Inflammatory macrophage (primary cell): ENCODE data around the gene CAMK2G.
"Not testable (repeated sequence)": the region's sequence is repeated elsewhere in the genome, so short reads cannot be mapped to it uniquely, and the experiment has no call there.

Source experiments
- DNase-seq, 2 donors: peaks; one replicate each; pipeline ENCODE4 v3.0.0-alpha.2; 2020 to 2022

CAMK2G gene

GRCh38 chr10:73838827-73839226, 35.5 kb downstream of the CAMK2G start:
- no peak for DNase-seq

DNA sequence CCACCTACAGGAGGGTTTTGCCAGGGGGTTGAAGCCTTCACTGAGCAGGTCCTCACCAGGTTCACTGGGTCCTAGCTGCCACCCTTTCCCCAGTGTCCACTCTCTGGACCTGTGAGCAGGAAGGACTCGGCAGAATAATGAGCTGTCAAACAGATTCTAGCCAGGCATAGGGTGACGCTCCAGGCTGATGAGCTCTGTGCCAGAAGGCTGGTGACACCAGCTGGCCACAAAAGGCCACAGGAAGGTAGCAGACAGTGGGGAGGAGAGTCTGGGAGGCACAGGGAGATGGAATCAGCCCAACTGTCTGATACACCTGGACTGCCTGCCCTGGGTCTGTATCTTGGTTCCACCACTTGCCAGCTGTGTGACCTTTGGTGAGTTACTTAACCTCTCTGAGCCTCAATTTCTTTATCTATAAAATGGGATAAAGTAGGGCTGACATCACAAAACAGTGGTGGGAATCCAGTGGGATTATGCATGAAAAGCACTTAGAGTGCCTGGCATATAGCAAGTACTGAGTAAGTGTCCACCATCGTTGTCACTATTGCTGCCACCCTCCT, 36.3 kb downstream of the CAMK2G start:
- DNase-seq = no peak

GRCh38 chr10:73837072-73837471, 37.3 kb downstream of the CAMK2G start:
- no peak for DNase-seq

DNA sequence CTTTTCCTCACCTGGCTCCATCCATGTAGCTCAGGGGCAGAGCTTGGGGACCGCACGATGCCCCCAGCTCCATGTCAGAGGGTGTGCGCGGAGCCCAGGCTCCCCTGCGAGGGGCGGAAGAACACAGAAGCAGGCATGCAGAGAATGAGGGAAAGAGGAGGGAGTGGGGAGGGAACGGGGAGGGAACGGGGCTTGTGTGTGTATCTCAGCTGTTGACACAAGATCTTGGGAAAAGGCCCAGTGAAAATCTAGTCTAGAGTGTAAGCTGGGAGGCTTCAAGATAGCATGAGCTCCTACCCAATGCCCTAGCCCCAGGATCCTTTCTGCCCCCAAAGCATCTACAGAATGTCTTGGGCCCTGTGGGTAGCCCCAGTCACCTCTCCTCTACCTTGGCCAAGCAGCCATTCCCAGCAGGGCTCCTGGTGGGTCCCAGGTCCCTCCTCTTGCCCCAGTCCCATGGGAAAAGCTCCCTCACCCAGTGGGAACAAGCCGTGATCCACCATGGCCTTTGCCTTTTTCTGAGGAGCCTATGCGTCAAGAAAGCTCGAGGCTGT, 37.9 kb downstream of the CAMK2G start:
- no peak for DNase-seq

DNA sequence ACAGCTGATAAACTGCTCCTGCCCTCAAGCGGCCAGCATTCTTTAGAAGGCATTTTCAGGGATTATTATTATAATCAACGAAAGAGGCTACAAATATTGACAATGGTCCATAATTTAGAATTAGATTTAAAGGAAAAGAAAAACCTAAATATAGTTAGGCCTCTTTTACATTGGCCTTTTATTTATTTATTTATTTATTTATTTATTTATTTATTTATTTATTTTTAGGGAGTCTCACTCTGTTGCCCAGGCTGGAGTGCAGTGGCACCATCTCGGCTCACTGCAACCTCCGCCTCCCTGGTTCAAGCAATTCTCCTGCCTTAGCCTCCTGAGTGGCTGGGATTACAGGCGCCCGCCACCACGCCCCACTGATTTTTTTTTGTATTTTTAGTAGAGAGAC, 45.3 kb downstream of the CAMK2G start:
- not testable (repeated sequence) for DNase-seq

- DNase-seq = no peak
These were observed 46.2 kb downstream of the CAMK2G start for GRCh38 chr10:73828161-73828560.

DNA sequence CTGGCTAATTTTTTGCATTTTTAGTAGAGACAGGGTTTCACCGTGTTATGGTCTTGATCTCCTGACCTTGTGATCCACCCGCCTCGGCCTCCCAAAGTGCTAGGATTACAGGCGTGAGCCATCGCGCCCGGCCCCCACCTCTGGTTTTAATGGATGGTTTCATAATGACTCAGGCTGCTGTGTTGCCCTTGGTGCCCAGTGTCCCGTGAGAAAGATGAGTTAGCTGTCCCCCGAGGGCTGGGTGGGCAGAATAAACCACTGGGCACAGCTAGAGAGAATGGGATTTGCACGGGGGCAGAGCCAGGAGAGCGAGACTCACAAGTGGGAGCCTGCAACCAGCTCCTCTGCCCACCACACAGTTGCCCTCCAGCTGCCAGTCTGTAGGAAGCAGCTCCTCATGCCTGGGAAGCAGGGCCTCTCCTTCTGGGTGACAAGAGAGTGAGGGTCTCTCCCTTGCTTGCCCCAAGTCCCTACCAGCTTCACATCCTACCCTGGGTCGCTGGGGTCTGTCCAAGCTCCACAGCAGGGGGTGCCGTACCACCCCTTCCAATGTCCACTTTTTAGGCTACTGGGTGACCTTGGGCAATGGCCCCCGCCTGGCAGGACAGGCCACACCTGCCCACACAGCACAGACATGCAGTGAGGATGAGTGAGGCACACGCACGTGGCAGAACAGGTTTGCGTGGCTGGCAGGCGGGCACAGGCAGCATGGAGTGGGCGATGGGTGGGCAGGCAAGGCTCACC, 46.8 kb downstream of the CAMK2G start:
- no peak for DNase-seq

GRCh38 chr10:73824146-73824725, 50.1 kb downstream of the CAMK2G start:
- DNase-seq = no peak

DNA sequence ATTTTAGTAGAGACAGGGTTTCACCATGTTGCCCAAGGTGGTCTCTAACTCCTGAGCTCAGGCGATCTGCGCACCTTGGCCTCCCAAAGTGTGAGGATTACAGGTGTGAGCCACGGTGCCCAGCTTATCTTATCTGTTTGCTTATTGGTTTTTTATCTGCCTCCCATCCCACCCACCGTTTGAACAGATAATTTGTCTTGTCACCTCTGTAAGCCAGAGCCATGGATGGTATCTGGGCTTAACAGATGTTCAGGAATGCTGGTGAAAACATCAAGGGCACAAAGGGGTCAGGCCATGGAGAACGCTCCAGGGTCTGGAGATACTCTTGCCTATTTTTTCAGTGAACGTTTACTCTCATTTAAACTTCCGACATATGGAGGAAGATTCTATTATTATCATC, 51.0 kb downstream of the CAMK2G start:
- DNase-seq = no peak

DNA sequence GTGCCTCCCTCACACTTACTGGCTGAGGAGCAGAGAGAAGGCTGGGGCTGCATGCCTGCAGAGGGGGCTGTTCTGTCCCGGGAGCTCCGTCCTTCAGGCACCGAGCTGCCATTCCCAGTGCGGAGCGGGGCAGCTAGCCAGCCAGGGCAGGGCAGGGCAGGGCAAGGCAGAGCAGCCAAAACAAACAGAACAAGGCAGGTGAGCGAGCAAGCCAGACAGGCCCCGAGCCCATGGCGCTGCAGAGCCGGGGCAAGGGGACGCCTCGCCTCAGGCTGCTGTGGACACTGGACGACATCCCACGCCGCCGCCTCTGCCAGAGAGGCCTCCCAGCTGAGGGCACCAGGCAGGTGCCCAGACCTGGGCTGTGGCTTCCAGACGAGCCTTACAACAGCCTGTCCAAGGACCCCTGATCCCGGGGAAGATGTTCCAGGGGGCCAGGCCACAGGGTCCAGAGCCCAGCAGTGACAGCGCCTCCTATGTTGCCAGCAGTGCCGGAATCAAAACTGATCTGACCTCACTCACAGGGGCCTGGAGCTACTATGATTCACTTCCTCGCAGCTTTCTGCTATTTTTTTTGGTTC, 54.8 kb downstream of the CAMK2G start:
- no peak for DNase-seq

- DNase-seq = peak; percentile 41 to 74
These were observed 55.3 kb downstream of the CAMK2G start for GRCh38 chr10:73819081-73819480.

GRCh38 chr10:73818402-73818801, 56.0 kb downstream of the CAMK2G start:
- DNase-seq = no peak

DNA sequence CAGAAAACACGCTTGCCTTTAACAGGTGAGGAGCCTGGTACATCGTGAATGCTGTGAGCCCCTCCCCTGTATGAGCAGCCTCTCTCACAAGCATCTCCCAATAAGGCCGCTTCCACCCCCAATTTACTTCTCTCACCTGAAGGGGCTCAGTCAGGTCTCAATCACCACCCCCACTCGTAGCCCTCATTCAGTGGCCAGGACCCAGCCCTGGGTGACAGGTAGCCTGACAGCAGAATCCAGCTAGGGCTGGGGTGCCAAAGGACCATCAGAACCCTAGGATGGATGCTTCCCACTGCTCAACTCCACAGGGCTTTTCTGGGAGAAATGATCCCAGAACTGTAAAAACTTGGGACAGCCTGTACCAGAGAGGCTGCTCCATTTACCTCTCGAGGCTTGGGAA, 56.5 kb downstream of the CAMK2G start:
- DNase-seq = no peak

DNA sequence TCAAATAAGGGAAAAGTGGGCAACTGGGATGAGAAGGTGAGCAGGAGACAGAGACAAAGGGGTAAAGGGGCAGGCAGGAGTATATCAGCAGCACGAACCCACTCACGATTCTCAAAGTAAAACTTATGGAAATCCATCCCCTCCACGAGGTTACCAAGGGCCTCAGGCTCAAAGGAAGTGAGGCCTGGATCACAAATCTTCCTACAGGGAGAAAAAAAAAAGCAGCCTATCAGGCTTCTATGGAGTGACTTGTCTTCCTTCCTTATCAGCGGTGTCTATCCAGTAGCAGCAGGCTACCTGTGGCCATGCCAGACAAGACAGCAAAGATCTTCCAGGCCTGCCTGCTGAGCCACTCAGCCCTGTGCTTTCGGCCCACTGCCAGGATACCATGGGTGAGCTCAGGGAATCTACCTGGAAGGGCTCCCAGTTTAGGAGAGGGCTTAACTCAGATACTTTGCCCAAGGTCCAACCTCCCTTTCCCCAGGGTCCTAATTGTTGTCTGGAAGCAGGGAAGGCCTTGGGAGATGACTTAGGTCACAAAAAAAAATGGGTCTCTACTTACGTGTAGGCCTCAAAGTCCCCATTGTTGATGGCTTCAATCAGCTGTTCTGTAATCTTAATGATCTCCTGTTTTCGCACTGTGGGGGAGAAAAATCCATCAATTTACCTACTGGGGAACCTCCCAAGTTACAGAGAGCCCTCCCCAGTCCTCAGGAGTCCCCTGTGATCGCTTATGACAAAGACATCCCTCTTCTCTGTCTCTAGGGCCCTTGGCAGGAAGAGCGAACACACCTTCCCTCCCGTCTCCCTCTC, 57.2 kb downstream of the CAMK2G start:
- DNase-seq = no peak

GRCh38 chr10:73815719-73816030, 58.7 kb downstream of the CAMK2G start:
- no peak for DNase-seq

DNA sequence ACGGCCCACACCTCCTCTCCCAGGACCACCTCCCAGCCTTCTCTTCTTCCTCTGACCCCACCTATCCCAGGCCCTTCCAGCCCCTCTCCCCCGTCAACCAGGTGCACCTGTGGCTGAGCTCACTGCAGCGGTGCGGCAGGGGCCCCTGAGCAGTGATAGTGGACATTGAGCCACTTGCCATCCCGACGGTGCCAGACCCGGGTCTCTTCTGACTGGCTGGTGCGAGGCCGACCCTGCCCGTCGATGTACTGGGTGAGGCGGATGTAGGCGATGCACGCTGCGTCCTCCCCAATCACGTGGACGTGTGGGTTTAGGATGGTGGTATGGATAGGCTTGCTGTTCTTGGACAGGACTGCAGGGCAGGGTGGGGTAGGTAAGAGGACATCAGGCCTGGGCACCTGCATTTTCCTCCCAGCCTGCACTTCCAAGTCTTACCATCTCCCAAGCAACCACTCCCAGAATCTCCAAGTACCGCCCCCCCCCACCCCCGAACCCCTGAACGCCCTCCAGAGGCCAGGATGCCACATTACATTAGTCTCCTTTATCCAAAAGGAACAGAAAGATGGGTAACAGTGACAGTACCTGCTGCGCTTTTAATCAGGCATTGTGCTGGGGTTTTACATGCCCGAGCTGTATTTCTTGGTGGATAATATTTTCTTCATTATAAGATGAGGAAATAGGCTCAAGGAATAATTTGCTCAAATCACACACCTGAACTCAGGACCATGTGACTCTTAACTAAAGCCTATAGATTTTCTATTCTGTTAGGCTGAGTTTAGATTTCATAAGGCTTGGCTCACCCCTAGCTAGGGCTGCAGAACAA, 59.2 kb downstream of the CAMK2G start:
- DNase-seq = no peak

DNA sequence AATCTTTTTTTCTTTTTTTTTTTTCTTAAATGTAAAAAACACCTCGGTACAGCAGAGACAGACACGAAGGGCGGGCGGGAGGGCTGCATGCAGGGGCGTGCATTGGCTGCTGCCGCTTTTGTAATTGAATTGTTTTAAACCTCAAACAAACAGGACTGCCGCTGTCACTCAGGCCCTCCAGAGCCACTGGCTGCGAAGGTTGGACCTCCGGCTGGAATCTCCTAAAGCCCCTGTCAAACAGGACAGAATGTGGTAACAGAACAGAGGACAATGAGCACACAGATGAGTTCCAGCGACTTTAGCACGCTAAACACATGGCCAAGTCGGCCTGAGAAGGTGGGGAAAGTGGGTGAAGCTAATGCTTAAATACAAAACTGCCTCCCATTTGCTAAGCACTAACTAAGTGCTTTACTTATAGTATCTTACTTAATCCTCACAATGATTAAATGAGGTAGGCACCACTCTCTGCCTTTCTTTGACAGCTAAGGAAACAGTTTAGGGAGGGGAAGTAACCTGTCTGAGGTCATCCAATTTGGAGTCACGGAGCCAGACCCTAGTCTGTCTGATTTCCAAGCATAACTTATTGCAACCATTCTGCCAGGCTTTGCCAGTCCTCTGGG, 60.0 kb downstream of the CAMK2G start:
- no peak for DNase-seq

- no peak for DNase-seq
These were observed 61.0 kb downstream of the CAMK2G start for GRCh38 chr10:73813333-73813732.

DNA sequence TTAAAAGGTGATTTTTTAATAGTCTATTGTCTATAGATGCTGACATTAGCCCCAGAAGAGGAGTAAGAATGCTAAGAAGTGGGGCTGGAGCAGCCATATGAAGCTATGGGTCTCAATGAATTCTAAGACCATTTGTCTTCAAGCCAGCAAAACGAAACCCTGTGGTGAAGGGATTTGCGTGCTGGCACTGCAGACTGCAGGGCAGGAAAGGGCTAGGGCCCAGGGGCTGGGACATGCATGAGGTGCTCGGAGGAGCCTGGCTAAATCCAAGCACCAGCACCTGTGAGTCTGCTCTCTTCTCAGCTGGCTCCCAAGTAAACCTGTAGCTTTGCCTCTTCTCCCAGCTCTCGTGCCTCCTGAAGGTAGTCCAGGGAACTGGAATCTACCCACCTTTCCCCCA, 61.7 kb downstream of the CAMK2G start:
- no peak for DNase-seq

DNA sequence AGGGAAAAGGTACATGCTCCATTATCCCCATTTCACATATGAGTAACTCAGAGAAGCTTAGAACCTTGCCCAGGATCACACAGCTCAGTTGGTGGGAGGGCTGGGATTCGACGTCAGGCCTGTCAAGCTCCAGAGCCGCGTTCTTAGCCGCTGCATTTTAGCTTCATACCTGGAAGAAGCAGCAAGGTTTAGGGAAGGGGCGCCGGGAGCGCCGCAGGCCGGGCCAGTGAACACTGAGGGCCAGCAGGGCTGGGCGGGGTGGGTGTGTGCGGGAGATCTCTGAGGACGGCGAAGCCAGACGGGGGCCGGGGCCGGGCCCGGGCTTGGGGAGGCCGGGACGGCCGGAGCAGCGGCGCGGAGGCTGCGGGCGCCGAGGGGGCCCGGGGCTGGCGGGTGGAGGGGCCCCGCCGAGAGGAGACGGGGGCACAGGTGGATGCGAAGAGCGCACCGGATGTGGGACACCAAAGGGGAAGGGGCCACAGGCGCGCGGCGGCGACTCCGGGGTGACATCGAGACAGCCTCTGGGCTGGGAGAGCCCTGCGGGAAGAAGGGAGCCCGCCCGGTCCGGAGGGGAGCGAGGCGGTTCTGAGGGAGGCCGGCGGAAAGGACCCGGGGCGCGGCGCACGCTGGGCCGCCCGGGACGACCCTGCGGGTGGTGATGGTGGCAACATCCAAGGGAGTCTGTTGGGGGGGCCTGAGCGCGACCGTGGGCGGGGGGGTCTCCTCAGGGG, 63.5 kb downstream of the CAMK2G start:
- peak in 1 of 2 donors; percentile 15 for DNase-seq

DNA sequence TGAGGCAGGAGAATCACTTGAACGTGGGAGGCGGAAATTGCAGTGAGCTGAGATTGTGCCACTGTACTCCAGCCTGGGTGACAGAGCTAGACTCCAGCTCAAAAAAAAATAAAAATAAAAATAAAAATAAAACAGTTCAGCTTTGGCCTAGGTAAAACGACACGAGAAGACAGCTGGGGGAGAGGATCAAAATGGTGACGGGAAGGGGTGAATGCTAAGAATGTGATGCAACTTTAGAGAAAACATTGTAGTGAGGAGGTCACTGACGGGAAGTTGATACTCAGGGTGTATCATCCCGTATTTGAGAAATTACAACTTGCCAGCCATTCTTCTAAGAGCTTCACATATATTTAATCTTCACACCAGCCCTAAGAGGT, 64.0 kb downstream of the CAMK2G start:
- peak; percentile 18 to 44 for DNase-seq
